Activated naive CD4-positive, alpha-beta T cell treated with anti-CD3 and anti-CD28 coated beads, Interleukin-2, amount 50 U/mL, for 72 hours (primary cell): ENCODE measurements around the gene TMEM254. TPM values are rescaled to one million over a fixed set of nuclear protein-coding genes. Genes with fewer than 3 reads are reported as not detected.
A peak's percentile ranks its signal among the peaks of the same experiment; 100 is the strongest.
"Not testable (repeated sequence)": the region's sequence is repeated elsewhere in the genome, so short reads cannot be mapped to it uniquely, and the experiment has no call there.

ENCODE experiments used
- ATAC-seq, 2 donors: fragments of 150-1000 bp; cut with Tn5 transposase; 2 replicates each; pipeline ENCODE4 v1.10.0; 2021; ENCODE audit warnings: mild to moderate bottlenecking in 2 of 2, moderate library complexity in 2 of 2
- DNase-seq, 2 donors: peaks; one replicate each; pipeline ENCODE4 v3.0.0; 2021 to 2022; ENCODE audit warnings: low spot score in 2 of 2
- H3K27ac Mint-ChIP-seq, 2 donors: one replicate each; pipeline ENCODE4 v1.8.0; 2022; ENCODE audit warnings: mild to moderate bottlenecking in 2 of 2, mixed read lengths in 2 of 2
- H3K36me3 Mint-ChIP-seq, 2 donors: one replicate each; pipeline ENCODE4 v1.8.0; 2022; ENCODE audit warnings: mixed read lengths in 2 of 2
- H3K9me3 Mint-ChIP-seq, 2 donors: one replicate each; pipeline ENCODE4 v1.8.0; 2022; ENCODE audit warnings: mixed read lengths in 2 of 2
- total RNA-seq, 2 donors: library from RNA; stranded (reverse); gene quantifications; one replicate each; pipeline ENCODE4 v1.2.3, GENCODE V29; 2022

The TMEM254 gene
- total RNA-seq, 2 donors from 2014 or later, result 4.8 to 17.1 TPM

DNA sequence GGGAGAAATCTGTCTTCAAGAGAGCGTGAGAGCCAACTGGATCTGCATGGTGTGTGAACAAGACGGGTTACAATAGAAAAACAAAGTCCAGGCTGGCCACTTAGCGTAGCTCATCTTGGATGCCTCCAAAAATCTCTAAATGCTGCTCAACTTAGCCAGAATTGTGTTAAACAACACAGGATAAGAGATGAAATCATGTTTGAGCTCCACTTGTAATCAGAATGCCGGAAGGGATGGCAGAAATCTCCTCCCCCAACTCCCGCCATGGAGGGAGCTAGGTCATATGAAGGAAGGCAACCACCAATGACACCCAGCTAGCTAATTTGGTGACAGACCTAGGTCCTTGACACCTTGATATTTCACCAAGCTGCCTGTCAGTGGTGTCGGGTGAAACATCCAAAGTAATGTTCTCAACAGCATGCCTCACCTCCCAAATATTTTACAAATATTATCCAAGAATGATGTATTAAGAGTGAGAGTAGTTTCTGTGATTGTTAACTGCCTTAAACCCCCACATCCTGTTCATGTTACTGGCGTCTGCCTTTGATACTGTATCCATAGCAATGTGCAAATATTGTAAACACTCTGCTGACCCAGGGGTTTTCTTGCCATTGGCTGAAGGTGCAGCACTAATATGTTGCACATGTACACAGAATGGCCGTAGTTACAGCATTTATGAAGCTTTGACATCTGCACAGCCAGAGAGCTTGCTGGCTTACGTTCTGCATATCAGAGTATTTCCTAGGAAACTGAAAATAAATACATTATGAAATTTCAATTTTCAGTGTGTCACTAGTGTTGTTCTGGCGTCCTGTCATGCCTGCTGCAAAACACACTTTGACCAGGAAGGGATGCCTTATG lies 25.8 kb downstream of the TMEM254 start:
- Mint-ChIP-seq H3K9me3 (peaks cover 11% of the 10 kb centered on the region in 2 donors), H3K36me3 (peaks cover 12% of the 10 kb centered on the region in 2 donors), H3K27ac (no peak overlapping the region)
- DNase-seq (no peak), ATAC-seq (peak; percentile 16 to 70)

DNA sequence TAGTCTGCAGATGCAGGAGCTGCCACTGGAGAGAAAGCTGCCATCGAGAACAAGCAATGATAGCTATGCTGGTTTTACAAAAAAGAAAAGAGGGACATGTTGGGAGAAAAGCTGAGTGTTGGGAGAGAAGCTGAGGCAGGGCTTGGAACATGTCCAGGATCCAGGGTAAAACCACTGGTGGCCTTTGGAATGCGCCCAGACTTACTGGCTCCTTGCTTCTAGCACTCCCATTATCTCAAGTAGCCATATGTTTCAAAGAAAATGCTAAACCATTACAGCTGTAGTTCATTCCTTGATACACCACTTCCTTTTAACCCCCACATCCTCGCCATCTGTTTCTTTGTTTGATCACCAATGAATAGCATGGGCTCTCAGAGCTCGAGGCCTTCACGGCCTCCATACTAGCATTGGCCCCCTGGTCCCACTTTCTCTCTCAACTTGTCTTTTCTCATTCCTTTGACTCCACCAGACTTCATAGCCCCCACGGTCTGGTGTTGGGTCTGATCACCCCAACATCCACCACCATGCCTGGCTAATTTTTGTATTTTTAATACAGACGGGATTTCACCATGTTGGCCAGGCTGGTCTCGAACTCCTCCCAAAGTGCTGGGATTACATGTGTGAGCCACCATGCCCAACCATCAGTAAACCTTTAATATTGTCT lies 30.2 kb downstream of the TMEM254 start:
- no peak for DNase-seq
- Mint-ChIP-seq H3K9me3 (peaks cover 13% of the 10 kb centered on the region in 2 donors), H3K36me3 (peaks cover 12 to 16% of the 10 kb centered on the region in 2 donors), H3K27ac (no peak overlapping the region)
- no peak for ATAC-seq

DNA sequence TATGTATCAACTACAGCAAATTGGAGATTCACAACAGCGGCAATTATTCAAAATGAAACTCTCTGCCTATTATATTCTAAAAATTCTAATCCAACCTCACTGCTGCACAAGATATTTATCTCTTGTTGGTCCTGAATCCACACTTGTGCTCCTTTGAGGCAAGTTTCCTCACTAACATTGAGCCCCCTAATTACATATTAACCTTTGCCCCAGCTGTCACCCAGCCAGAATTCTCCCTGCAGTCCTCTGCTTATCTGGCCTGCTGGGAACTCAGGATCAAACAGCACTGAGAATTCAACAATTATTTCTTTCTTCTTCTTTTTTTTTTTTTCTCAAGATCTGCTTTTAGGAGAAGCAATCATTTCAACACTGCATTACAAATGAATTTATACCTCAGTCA lies 32.5 kb downstream of the TMEM254 start:
- no peak for DNase-seq
- Mint-ChIP-seq H3K9me3 (peaks cover 13% of the 10 kb centered on the region in 2 donors), H3K27ac (peak overlapping the region in 1 of 2 donors; percentile 41), H3K36me3 (peaks cover 12 to 16% of the 10 kb centered on the region in 2 donors)
- no peak for ATAC-seq

DNA sequence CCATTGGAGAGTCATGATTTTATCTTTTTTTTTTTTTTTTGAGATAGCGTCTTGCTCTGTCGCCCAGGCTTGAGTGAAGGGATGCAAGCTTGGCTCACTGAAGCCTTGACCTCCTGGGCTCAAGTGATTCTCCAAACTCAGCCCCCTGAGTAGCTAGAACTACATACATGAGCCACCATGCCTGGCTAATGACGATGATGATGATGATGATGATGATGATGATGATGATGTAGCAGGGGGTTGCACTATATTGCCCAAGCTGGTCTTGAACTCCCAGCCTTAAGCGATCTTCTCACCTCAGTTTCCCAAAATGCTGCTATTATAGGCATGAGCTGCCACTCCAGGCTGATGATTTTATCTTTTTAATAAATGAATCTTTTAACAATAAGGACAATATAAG lies 40.2 kb downstream of the TMEM254 start:
- H3K27ac Mint-ChIP-seq, result no peak overlapping the region
- no peak for ATAC-seq
- H3K9me3 Mint-ChIP-seq, result no peaks in the 10 kb centered on the region
- no peaks in the 10 kb centered on the region for H3K36me3 Mint-ChIP-seq
- no peak for DNase-seq

DNA sequence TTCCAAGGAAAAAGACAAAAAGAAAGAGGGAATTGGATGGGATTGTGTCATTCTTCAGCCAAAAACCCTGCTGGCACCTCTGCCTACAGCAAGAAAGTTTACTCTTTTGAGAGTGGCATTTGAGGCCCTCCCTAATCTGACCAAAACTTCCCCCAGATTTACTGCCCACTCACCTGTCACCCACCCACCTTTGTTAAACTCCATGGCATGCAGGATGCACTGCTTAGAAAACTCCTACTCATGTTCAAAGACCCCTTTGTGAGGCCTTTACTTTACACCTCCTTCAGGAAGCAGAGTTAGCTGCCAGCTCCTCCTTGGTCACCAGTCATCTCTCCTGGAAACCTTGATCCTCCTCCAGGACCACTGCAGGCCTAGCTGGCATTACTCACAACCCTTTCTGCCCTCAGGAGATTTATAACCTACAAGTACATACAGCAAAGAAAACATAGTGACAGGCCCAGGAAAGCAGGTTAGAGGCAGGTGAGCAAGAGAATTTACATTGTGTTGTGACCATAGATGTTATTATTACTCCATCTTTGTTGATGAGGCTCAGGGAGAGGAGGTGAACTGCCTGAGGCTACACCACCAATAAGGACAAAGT lies 43.7 kb downstream of the TMEM254 start:
- no peaks in the 10 kb centered on the region for H3K36me3 Mint-ChIP-seq
- H3K27ac Mint-ChIP-seq, result no peak overlapping the region
- ATAC-seq (no peak), DNase-seq (no peak)
- no peaks in the 10 kb centered on the region for H3K9me3 Mint-ChIP-seq

DNA sequence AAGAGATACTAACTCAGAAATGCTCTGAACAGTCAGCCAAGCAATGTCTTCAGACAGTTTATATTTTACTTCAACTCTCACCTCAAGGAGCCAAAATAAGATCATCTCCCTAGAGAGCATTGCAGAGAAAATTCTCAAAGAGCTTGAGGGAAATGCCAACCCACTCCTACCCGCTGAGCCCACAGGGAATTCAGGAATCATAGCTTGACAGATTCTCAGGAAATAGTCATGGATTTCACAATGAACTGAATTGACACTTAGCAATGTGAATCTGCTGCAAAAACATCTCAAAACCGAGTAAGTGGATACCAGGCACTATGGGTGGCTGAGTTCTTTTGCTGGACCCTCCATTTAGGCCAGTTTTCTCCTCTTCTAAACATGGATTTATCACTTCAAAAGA lies 44.3 kb downstream of the TMEM254 start:
- Mint-ChIP-seq H3K27ac (no peak overlapping the region), H3K36me3 (no peaks in the 10 kb centered on the region), H3K9me3 (no peaks in the 10 kb centered on the region)
- ATAC-seq (no peak), DNase-seq (no peak)

DNA sequence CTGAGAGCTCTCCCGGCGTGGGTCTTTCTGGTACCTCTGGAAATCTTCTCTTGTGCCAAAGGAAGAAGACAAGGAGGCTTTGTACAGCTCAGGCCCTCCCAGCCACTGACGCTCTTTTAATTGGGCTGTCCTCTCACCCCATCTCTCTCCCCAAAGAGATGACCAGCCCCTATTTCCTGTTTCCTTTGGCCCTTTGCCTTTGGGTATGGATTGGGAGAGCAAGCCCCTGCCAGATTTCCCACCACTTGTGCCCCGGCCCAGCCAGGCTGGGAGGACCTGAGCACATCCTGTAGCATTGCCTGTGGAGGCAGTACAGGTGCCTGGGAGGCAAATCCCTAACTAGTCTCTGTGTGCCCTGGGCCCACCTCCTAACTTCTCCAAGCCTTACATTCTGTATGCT lies 48.4 kb downstream of the TMEM254 start:
- H3K9me3 Mint-ChIP-seq, result no peaks in the 10 kb centered on the region
- no peak for ATAC-seq
- no peak overlapping the region for H3K27ac Mint-ChIP-seq
- no peaks in the 10 kb centered on the region for H3K36me3 Mint-ChIP-seq
- no peak for DNase-seq

DNA sequence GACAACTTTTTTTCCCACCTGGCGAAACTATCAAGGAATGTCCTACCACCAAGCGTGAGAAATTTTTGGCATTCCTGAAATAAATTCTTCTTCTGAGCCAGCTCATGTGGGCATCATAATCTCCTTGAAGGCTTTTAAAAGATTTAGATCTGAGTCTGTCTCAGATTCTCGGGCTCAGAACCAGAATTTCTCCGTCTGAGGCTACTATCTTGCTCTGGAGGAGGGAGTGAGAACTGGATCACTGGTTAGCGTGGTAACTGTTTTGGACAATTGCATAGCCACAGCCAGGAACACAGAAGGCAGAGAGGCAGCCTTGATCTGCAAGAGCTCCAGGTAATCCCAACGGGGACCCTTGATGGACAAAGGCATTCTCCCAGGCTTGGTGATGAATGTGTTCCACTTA lies 53.0 kb downstream of the TMEM254 start:
- no peak for ATAC-seq
- no peak overlapping the region for H3K27ac Mint-ChIP-seq
- no peaks in the 10 kb centered on the region for H3K36me3 Mint-ChIP-seq

DNA sequence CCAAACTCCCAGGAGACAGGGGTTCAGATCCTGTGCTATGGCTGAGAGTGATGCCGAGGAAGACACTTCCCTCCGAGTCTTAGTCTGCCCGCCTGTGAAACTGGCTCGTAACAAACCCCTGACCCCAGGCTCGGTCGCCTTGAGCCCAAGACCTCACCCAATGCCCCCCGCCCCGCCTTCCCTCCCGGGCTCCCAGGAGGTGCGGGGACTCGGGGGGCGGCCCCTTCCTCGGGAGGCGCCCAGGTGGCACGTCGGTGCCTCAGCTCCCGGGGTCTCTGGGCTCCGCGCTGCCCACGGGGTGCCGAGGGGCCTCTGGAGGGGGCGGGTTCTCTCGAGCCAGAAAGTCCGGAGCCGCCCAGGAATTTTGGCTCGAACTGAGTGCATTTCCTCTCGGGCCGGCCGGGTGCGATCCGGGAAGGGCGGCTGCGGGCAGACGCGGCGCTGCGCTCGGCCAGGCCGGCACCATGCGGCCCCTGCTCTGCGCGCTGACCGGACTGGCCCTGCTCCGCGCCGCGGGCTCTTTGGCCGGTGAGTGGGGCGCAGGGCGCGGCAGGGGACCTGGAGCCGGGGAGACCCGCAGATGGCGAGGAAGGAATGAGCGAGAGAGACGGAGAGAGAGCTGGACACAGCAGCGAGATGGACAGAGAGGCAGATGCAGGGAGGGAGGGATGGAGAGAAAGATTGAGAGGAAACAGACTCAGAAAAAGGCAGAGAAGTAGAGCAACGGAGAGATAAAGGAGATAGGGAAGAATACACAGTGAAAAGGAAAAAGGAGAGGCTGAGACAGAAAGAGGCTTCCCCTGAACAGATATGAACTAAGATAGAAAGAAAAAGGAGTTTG lies 54.1 kb downstream of the TMEM254 start, which contains the start of gene PLAC9:
Gene PLAC9 (plus strand): TSS at position 432 of the 841 bp plus-strand sequence. CDS start 33 bp downstream, at position 465.
- DNase-seq (no peak), ATAC-seq (peak in 1 of 2 donors; percentile 18)
- Mint-ChIP-seq H3K27ac (no peak within 1 kb of the TSS), H3K36me3 (no peaks in the 10 kb centered on the region), H3K9me3 (no peaks in the 10 kb centered on the region)

More for the DNA sequence above, 53.0 kb downstream of the TMEM254 start:
- no peaks in the 10 kb centered on the region for H3K9me3 Mint-ChIP-seq
- DNase-seq, result no peak

DNA sequence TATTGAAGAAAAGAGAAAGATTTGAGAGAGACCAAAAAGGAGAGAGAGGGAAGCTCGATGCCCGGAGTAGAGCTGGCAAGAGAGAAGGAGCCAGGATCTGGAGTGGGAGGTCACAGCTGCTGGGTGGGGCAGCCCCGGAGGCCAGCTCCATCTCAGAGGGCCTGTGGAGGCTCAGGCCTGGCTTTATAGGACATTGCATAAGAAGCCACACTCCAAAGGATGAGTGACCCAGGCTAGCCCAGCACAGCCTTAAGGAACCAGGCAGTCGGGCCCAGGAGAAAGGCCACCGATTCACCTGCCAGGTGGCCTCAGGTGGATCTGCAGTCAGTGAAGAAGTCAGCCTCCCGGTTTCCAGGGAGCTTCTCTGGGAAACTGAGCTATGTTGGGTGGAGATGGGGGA lies 54.7 kb downstream of the TMEM254 start:
- H3K27ac Mint-ChIP-seq, result no peak overlapping the region
- DNase-seq, result no peak
- no peak for ATAC-seq
- H3K9me3 Mint-ChIP-seq, result no peaks in the 10 kb centered on the region
- H3K36me3 Mint-ChIP-seq, result no peaks in the 10 kb centered on the region

DNA sequence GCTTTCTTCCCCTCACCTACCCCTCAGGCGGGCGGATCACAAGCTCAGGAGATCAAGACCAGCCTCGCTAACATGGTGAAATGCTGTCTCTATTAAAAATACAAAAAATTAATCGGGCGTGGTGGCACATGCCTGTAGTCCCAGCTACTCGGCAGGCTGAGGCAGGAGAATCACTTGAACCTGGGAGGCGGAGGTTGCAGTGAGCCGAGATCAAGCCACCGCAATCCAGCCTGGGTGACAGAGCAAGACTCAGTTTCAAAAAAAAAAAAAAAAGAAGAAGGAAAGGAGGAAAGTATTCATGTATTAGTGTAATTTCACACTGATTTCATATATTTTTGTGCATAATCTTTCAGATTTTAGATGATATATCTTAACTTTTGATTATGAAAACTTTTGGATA lies 55.2 kb downstream of the TMEM254 start:
- not testable (repeated sequence) for ATAC-seq, DNase-seq, H3K36me3 Mint-ChIP-seq, H3K27ac Mint-ChIP-seq, H3K9me3 Mint-ChIP-seq

DNA sequence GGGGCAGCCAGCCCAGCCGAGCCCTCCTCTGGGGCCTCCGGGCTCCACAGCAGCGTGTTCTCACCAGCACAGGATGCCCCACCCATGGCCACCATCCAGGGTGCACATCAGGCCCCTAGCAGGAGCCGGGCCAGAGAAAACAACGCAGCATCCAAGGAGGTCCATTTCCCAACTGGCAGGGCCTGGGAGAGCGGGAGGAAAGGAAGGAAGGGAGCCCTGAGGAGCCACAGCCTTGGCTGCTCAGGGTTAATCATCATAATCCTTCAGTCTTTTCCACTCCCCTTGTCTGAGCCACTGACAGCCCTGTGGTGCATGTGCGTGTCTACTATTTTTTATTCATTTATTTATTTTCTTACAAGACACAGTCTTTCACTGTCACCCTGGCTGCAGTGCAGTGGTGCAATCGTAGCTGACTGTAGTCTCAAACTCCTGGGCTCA lies 57.7 kb downstream of the TMEM254 start:
- no peak overlapping the region for H3K27ac Mint-ChIP-seq
- no peak for DNase-seq
- no peak for ATAC-seq

DNA sequence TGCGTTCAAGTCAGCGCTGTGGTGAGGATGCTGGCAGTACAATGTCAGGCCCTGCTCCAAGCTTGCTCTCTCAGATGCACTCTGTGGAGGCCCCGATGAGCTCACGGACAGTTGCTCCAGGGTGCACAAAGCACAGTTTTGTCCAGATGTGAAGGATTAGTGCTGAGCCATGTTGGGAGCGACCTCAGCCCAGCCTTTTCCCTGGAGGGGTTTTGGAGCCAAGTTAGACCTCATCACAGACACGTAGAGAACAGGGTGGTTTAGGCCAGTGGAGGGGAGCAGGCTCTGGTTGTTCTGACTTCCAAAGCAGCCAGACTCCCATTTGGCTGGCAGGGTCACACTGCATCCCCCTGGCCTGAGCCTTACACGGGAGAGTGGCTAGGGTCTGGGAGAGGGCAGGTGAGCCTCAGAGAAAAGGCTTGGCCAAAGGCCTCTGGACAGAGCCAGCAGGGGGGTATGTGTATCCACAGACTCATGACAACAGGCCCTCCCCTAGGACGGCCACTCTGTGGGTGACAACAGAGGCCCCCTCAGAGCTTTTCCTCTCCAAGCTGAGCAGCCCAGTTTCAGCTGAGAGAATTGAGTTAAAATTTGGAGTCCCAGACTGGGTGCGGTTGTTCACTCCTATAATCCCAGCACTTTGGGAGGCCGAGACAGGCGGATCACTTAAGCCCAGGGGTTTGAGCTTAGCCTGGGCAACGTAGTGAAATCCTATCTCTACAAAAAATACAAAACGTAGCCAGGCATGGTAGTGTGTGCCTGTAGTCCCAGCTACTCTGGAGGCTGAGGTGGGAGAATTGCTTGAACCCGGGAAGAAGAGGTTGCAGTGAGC lies 58.8 kb downstream of the TMEM254 start:
- peak; percentile 9 to 11 for ATAC-seq
- H3K27ac Mint-ChIP-seq, result no peak overlapping the region
- no peaks in the 10 kb centered on the region for H3K9me3 Mint-ChIP-seq

More for the DNA sequence above, 57.7 kb downstream of the TMEM254 start:
- Mint-ChIP-seq H3K36me3 (no peaks in the 10 kb centered on the region), H3K9me3 (no peaks in the 10 kb centered on the region)

DNA sequence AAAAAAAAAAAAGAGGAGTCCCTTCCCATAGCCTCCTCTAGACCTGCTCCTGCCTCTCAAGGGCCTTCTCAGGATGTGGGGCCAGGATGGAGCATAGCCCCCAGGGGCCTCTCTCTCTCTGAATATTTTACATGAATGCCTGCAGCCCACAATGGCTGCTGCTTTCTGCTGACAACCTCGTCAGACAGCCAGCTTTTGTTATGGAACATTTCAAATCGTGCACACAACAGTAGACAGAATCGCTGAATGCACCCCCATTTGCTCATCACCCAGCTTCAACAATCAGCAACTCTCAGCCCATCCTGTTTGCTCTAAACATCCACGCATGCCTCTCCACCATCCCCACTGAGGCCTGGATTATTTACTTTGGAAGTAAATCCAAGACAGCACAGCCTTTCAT lies 59.5 kb downstream of the TMEM254 start:
- H3K36me3 Mint-ChIP-seq, result no peaks in the 10 kb centered on the region
- H3K9me3 Mint-ChIP-seq, result no peaks in the 10 kb centered on the region
- ATAC-seq, result no peak
- DNase-seq, result no peak
- no peak overlapping the region for H3K27ac Mint-ChIP-seq

More for the DNA sequence above, 58.8 kb downstream of the TMEM254 start:
- H3K36me3 Mint-ChIP-seq, result no peaks in the 10 kb centered on the region
- DNase-seq, result no peak

DNA sequence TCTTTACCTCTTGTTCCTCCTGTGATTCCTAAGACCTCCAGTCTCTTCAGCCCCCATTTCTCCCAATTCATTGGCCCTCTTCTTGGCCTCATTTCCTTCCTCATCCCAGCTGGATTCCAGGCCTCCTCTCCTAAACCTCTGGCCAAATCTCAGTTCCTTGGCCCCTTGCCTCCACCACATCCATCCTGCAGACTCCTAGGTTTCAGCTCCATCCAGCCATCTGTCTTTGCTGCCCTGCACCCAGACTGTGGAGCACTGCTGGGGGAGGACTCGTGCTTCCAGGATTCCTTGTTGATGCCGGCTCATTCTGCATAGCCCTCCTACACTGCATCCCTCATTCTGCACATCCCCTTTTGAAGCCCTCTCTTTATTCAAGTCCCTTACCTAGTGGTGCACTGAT lies 60.8 kb downstream of the TMEM254 start:
- H3K36me3 Mint-ChIP-seq, result no peaks in the 10 kb centered on the region
- H3K9me3 Mint-ChIP-seq, result no peaks in the 10 kb centered on the region
- H3K27ac Mint-ChIP-seq, result no peak overlapping the region
- no peak for DNase-seq
- ATAC-seq, result no peak

DNA sequence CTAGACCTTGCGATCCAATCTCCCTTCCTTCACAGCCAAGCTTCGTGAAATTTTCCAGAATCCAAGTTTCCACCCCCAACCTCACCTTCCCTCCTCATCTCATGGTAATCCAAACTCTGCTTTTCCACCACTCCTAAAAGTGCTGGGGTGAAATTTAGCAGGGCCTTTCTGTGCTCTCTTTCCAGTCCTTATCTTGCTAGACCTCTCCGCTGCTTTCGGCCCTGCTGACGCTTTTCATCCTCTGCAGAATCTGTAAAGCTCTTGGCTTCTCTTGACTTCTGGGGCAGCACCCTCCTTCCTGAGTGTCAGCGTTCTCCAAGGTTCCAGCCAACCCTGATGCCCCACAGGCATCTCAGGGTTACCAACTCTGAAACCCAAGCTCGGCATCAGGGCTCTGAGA lies 61.8 kb downstream of the TMEM254 start:
- ATAC-seq, result no peak
- Mint-ChIP-seq H3K27ac (peak overlapping the region in 1 of 2 donors; percentile 72), H3K9me3 (no peaks in the 10 kb centered on the region), H3K36me3 (no peaks in the 10 kb centered on the region)
- DNase-seq, result no peak
